IMR-90 (cell line): Measurements from ENCODE around the gene FAM89B. TPM values are rescaled to one million over a fixed set of nuclear protein-coding genes. Genes with fewer than 3 reads are reported as not detected.
A peak's percentile ranks its signal among the peaks of the same experiment; 100 is the strongest.

Experiments used
- ATAC-seq: fragments of 200-7000 bp; cut with Tn5 transposase; 2 replicates; pipeline ENCODE4 v1.9.1; 2020; ENCODE audit warnings: low read depth, mild to moderate bottlenecking, moderate library complexity
- BruUV-seq: library from RNA; stranded (reverse); fragments of 400-500 nt; replicated peaks from 2 replicates; lab custom pipeline; 2021; lab: Mats Ljungman, UMichigan
- CTCF ChIA-PET: fragments of 300-600 bp; formaldehyde crosslinking; extraction: SDS; loops from one replicate; lab custom pipeline; 2021; ENCODE audit warnings: antibody characterized with exemption; lab: Yijun Ruan, JAX
- POLR2A ChIA-PET: fragments of 300-600 bp; sonication (Branson Sonifier 250); formaldehyde crosslinking; loops from one replicate; lab custom pipeline; 2022; ENCODE audit warnings: antibody characterized with exemption; ENCODE audit not compliant: unreplicated experiment; lab: Charles Lee
- DNase-seq: peaks from one replicate; pipeline ENCODE4 v3.0.0; 2013
- H2AFZ ChIP-seq: replicated peaks from 2 replicates; pipeline ENCODE3; 2013; ENCODE audit warnings: low read length, mild to moderate bottlenecking; ENCODE audit not compliant: poor library complexity
- H2AK5ac ChIP-seq: 2 replicates; pipeline ENCODE4 v1.6.1; 2013; ENCODE audit warnings: low read depth, low read length, inconsistent platforms
- H2AK9ac ChIP-seq: replicated peaks from 2 replicates; pipeline ENCODE3; 2013; ENCODE audit warnings: mild to moderate bottlenecking, low read depth, low read length, moderate library complexity; ENCODE audit not compliant: poor library complexity
- H2BK120ac ChIP-seq: 2 replicates; pipeline ENCODE4 v1.6.1; 2013; ENCODE audit warnings: low read depth, low read length, inconsistent platforms
- H2BK15ac ChIP-seq: 3 replicates; pipeline ENCODE4 v1.6.1; 2013; ENCODE audit warnings: low read depth, low read length, inconsistent platforms
- H2BK20ac ChIP-seq: 2 replicates; pipeline ENCODE4 v1.6.1; 2013; ENCODE audit warnings: low read depth, mild to moderate bottlenecking, inconsistent platforms, low read length, moderate library complexity
- H2BK5ac ChIP-seq: 2 replicates; pipeline ENCODE4 v1.6.1; 2013; ENCODE audit warnings: mild to moderate bottlenecking, low read depth, low read length, inconsistent platforms; ENCODE audit not compliant: poor library complexity, severe bottlenecking
- H3K14ac ChIP-seq: replicated peaks from 2 replicates; pipeline ENCODE4 v1.6.1; 2013; ENCODE audit warnings: low read depth, low read length, inconsistent platforms
- H3K18ac ChIP-seq: 2 replicates; pipeline ENCODE4 v1.6.1; 2013; ENCODE audit warnings: low read depth, low read length, control low read depth
- H3K23ac ChIP-seq: 2 replicates; pipeline ENCODE4 v1.6.1; 2013; ENCODE audit warnings: low read depth, low read length, inconsistent platforms
- H3K27ac ChIP-seq: 2 replicates; pipeline ENCODE4 v1.5.1; 2013; ENCODE audit warnings: mild to moderate bottlenecking, control low read depth, low read length; ENCODE audit not compliant: insufficient read depth
- H3K27me3 ChIP-seq: 2 replicates; pipeline ENCODE4 v1.6.1; 2013; ENCODE audit warnings: low read length; ENCODE audit not compliant: control insufficient read depth, insufficient read depth
- H3K36me3 ChIP-seq: 2 replicates; pipeline ENCODE4 v1.6.1; 2013; ENCODE audit warnings: low read length, mixed read lengths; ENCODE audit not compliant: control insufficient read depth, insufficient read depth
- H3K4ac ChIP-seq: 2 replicates; pipeline ENCODE4 v1.6.1; 2013; ENCODE audit warnings: low read depth, low read length, inconsistent platforms
- H3K4me1 ChIP-seq: 2 replicates; pipeline ENCODE4 v1.6.1; 2013; ENCODE audit warnings: low read length, mixed read lengths; ENCODE audit not compliant: control insufficient read depth, insufficient read depth
- H3K4me2 ChIP-seq: 2 replicates; pipeline ENCODE4 v1.6.1; 2013; ENCODE audit warnings: low read depth, mild to moderate bottlenecking, control low read depth, low read length, moderate library complexity
- H3K4me3 ChIP-seq: 2 replicates; pipeline ENCODE4 v1.5.1; 2013; ENCODE audit warnings: low read depth, mild to moderate bottlenecking, control low read depth, low read length, moderate library complexity; ENCODE audit not compliant: insufficient read depth
- H3K56ac ChIP-seq: 2 replicates; pipeline ENCODE4 v1.6.1; 2013; ENCODE audit warnings: low read length, inconsistent platforms; ENCODE audit not compliant: insufficient read depth; ENCODE audit errors: extremely low read depth
- H3K79me1 ChIP-seq, 2 experiments: 2 replicates each; pipeline ENCODE4 v1.6.1; 2013; ENCODE audit warnings: low read length in 2 of 2, inconsistent platforms in 1 of 2, low read depth in 1 of 2
- H3K9ac ChIP-seq: 2 replicates; pipeline ENCODE4 v1.6.1; 2013; ENCODE audit warnings: low read depth, low read length, control low read depth
- H3K9me1 ChIP-seq: 2 replicates; pipeline ENCODE4 v1.6.1; 2013; ENCODE audit warnings: low read length, inconsistent platforms; ENCODE audit not compliant: insufficient read depth
- H3K9me3 ChIP-seq: 2 replicates; pipeline ENCODE4 v1.6.1; 2013; ENCODE audit warnings: low read length; ENCODE audit not compliant: control insufficient read depth, insufficient read depth
- H4K20me1 ChIP-seq: 2 replicates; pipeline ENCODE4 v1.6.1; 2013; ENCODE audit warnings: low read length, inconsistent platforms; ENCODE audit not compliant: insufficient read depth
- H4K5ac ChIP-seq: 2 replicates; pipeline ENCODE4 v1.6.1; 2013; ENCODE audit warnings: mild to moderate bottlenecking, low read depth, low read length, control low read depth
- H4K8ac ChIP-seq, 2 experiments: 2 replicates each; pipeline ENCODE4 v1.6.1; 2013; ENCODE audit warnings: low read depth in 2 of 2, low read length in 2 of 2, control low read depth in 1 of 2, inconsistent platforms in 1 of 2
- H4K91ac ChIP-seq: 2 replicates; pipeline ENCODE4 v1.6.1; 2013; ENCODE audit warnings: low read depth, low read length, inconsistent platforms; ENCODE audit not compliant: insufficient read depth
- BHLHE40 ChIP-seq: fragments of 150-350 bp; IDR thresholded peaks from 2 replicates; pipeline ENCODE4 v1.6.1; 2016; ENCODE audit warnings: mild to moderate bottlenecking, low read depth, low read length
- CEBPB ChIP-seq: IDR thresholded peaks from 2 replicates; pipeline ENCODE4 v1.6.1; 2012; ENCODE audit warnings: low read depth, low read length, improper control_type of control experiment
- CHD1 ChIP-seq: IDR thresholded peaks from 2 replicates; pipeline ENCODE4 v1.6.1; 2012; ENCODE audit warnings: low read depth, low read length, improper control_type of control experiment
- MAFK ChIP-seq: IDR thresholded peaks from 2 replicates; pipeline ENCODE4 v1.6.1; 2012; ENCODE audit warnings: low read depth, low read length, improper control_type of control experiment
- MAZ ChIP-seq: IDR thresholded peaks from 2 replicates; pipeline ENCODE4 v1.6.1; 2012; ENCODE audit warnings: low read depth, mild to moderate bottlenecking, low read length, improper control_type of control experiment, moderate library complexity, borderline replicate concordance
- NFE2L2 ChIP-seq: fragments of 150-350 bp; IDR thresholded peaks from 2 replicates; pipeline ENCODE4 v1.6.1; 2016; ENCODE audit warnings: low read depth, mild to moderate bottlenecking, low read length
- POLR2A ChIP-seq: IDR thresholded peaks from 2 replicates; pipeline ENCODE4 v1.6.1; 2012; ENCODE audit warnings: mild to moderate bottlenecking, low read depth, low read length
- RAD21 ChIP-seq: IDR thresholded peaks from 2 replicates; pipeline ENCODE4 v1.6.1; 2012; ENCODE audit warnings: low read length, improper control_type of control experiment
- RCOR1 ChIP-seq: IDR thresholded peaks from 2 replicates; pipeline ENCODE4 v1.6.1; 2012; ENCODE audit warnings: mild to moderate bottlenecking, low read length, improper control_type of control experiment; ENCODE audit not compliant: insufficient replicate concordance
- RFX5 ChIP-seq: IDR thresholded peaks from 2 replicates; pipeline ENCODE4 v1.8.0; 2012; ENCODE audit warnings: low read depth, mild to moderate bottlenecking, low read length, moderate library complexity
- SMC3 ChIP-seq: fragments of 150-350 bp; IDR thresholded peaks from 2 replicates; pipeline ENCODE4 v1.6.1; 2016; ENCODE audit warnings: low read depth, mild to moderate bottlenecking, antibody characterized with exemption, low read length, moderate library complexity
- WGBS, 2 experiments: methylation state at CpG; one replicate each; pipeline versions ENCODE4 v1.1.5 to v1.1.7; 2013; ENCODE audit warnings: missing lambda C conversion rate in 2 of 2; ENCODE audit not compliant: insufficient read length in 1 of 2; ENCODE audit errors: extremely low coverage in 2 of 2; 5-methylcytosine and 5-hydroxymethylcytosine counted together
- dilution Hi-C: fragments of 300-500 bp; cut with HindIII; formaldehyde crosslinking; loops from one replicate; pipeline ENCODE4 v1.14.3; 2018; ENCODE audit warnings: low sequenced_read_pairs; ENCODE audit not compliant: unreplicated experiment
- in situ Hi-C: fragments of 300-500 bp; cut with MboI; formaldehyde crosslinking; loops from 3 replicates; pipeline ENCODE4 v1.14.3; 2019; ENCODE audit warnings: low sequenced_read_pairs, inconsistent platforms, mixed read lengths
- intact Hi-C: fragments of 100-400 bp; cut with micrococcal nuclease; formaldehyde crosslinking; loops from 2 replicates; pipeline ENCODE4 v1.10.0; 2022
- polyA plus RNA-seq, 3 experiments: library from polyadenylated mRNA; depleted of rRNA; stranded (reverse); fragments of >200 nt; gene quantifications; 2 replicates each; pipeline ENCODE4 v1.2.3, GENCODE V29; 2012; ENCODE audit warnings: low replicate concordance in 1 of 3
- total RNA-seq: library from RNA; depleted of rRNA; stranded (reverse); fragments of >200 nt; gene quantifications from 2 replicates; pipeline ENCODE4 v1.2.3, GENCODE V29; 2012
- TF ChIP-seq, protein P1 (sequence below): fragments of 150-350 bp; IDR thresholded peaks from 2 replicates; pipeline ENCODE4 v1.6.1; 2017; ENCODE audit warnings: mild to moderate bottlenecking, antibody characterized with exemption, low read length, low read depth
- TF ChIP-seq, protein P2 (sequence below): fragments of 150-350 bp; IDR thresholded peaks from 2 replicates; pipeline ENCODE4 v1.6.1; 2016; ENCODE audit warnings: low read depth, mild to moderate bottlenecking, low read length, moderate library complexity, borderline replicate concordance

FAM89B gene
- total and polyA plus RNA-seq, 2 of the 4 experiments (the other 2 are of a cell fraction): 12.0 to 65.5 TPM

DNA sequence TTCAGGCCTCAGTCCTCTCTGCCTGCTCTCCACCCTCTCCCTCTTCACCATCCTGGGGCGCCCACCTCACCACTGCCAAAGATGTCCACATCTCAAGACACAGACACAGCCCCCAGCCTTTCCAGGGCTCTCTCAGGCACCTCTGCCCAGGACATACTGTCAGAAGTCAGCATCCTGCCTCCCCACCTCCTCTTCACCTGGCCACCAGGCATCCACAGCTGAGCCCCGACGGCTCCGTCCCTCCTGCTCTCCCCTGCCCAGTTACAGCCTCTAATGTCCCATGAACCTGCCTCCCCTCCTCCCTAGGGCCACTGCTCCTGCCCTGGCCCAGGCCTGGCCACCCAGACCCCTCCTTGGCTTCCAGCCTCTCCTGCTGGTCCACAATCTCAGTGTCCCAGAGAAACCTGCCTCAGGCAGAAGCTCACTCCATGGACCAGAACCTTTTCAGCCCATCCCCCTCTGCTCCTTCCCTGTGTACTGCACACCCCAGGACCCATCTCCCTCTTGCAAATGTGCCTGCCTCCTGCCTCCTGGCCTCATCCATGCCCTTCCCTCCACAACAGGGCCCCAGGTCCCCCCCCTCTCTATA, 17.4 kb upstream of the FAM89B start:
- BruUV-seq: no TSS peak
- no peak overlapping the region for H2AK9ac ChIP-seq
- H4K91ac ChIP-seq: no peak overlapping the region; the same call in 1 of the 2 replicates
- ChIA-PET CTCF (interaction anchor here (0.6 kb wide), 1 partner anchor 14 kb away, joined by 3 read pairs; no protein-coding TSS in a partner anchor), POLR2A (no interaction called here)
- no peak overlapping the region for H3K56ac ChIP-seq
- no peak overlapping the region for H3K4me2 ChIP-seq
- H2BK120ac ChIP-seq: no peak overlapping the region
- no peak for DNase-seq
- H3K79me1 ChIP-seq: peaks cover 16 to 42% of the 10 kb centered on the region in 2 experiments
- intact Hi-C loops: no loop called here
- no peak overlapping the region for H3K18ac ChIP-seq
- H3K36me3 ChIP-seq: peaks cover 19% of the 10 kb centered on the region; the same call in 1 of the 2 replicates
- H2AK5ac ChIP-seq: peak overlapping the region; percentile 83
- peaks cover 11% of the 10 kb centered on the region for H3K9me1 ChIP-seq
- H3K9me3 ChIP-seq: no peaks in the 10 kb centered on the region
- no peak overlapping the region for H2BK15ac ChIP-seq
- H2BK20ac ChIP-seq: no peak overlapping the region
- dilution Hi-C loops: no loop called here
- H3K4me1 ChIP-seq: peaks cover 29% of the 10 kb centered on the region
- no peak for ATAC-seq
- no peak for TF ChIP-seq BHLHE40
- no peak for TF ChIP-seq CHD1
- TF ChIP-seq NFE2L2: no peak
- TF ChIP-seq CEBPB: no peak
- no peak for TF ChIP-seq POLR2A
- no peak for TF ChIP-seq RCOR1
- TF ChIP-seq SMC3: no peak
- no peak for TF ChIP-seq MAZ
- TF ChIP-seq, protein P1, sequence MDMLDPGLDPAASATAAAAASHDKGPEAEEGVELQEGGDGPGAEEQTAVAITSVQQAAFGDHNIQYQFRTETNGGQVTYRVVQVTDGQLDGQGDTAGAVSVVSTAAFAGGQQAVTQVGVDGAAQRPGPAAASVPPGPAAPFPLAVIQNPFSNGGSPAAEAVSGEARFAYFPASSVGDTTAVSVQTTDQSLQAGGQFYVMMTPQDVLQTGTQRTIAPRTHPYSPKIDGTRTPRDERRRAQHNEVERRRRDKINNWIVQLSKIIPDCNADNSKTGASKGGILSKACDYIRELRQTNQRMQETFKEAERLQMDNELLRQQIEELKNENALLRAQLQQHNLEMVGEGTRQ: no peak
- no peak for TF ChIP-seq RAD21
- no peak for TF ChIP-seq RFX5
- no peak for TF ChIP-seq MAFK
- TF ChIP-seq, protein P2, sequence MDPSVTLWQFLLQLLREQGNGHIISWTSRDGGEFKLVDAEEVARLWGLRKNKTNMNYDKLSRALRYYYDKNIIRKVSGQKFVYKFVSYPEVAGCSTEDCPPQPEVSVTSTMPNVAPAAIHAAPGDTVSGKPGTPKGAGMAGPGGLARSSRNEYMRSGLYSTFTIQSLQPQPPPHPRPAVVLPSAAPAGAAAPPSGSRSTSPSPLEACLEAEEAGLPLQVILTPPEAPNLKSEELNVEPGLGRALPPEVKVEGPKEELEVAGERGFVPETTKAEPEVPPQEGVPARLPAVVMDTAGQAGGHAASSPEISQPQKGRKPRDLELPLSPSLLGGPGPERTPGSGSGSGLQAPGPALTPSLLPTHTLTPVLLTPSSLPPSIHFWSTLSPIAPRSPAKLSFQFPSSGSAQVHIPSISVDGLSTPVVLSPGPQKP: no peak
- peaks cover 15% of the 10 kb centered on the region for H4K20me1 ChIP-seq
- H3K4ac ChIP-seq: no peak overlapping the region
- no peak overlapping the region for H3K4me3 ChIP-seq
- 0 out of 2 replicates have a peak overlapping the region, but pooled peaks have one; percentile 10 for H3K23ac ChIP-seq
- no peak overlapping the region for H2BK5ac ChIP-seq
- WGBS, 2 experiments: 94% methylated on average over 4 of the region's 4 CpGs; no CpG with 5 or more reads in 1 of the 2 experiments
- H3K27me3 ChIP-seq: no peaks in the 10 kb centered on the region
- no peak overlapping the region for H2AFZ ChIP-seq
- H4K8ac ChIP-seq: no peak overlapping the region; a peak in 1 of 4 replicates
- no peak overlapping the region for H4K5ac ChIP-seq
- H3K9ac ChIP-seq: no peak overlapping the region
- in situ Hi-C loops: no loop called here
- no peak overlapping the region for H3K27ac ChIP-seq
- no peak overlapping the region for H3K14ac ChIP-seq
